Right ventricle myocardium superior (tissue), 1 donor: ENCODE results near the gene EHD3. TPM values are rescaled to one million over a fixed set of nuclear protein-coding genes. Genes with fewer than 3 reads are reported as not detected.

Experiments used
- ATAC-seq: fragments of 200-7000 bp; cut with Tn5 transposase; one replicate; pipeline ENCODE4 v1.9.1; 2020; ENCODE audit warnings: mild to moderate bottlenecking; ENCODE audit not compliant: poor library complexity
- DNase-seq: peaks from one replicate; pipeline ENCODE4 v3.0.0-alpha.2; 2020
- intact Hi-C: fragments of 100-400 bp; cut with DNase I; formaldehyde crosslinking; loops from one replicate; pipeline ENCODE4 v1.11.2; 2022
- long read RNA-seq: library from polyadenylated mRNA; unstranded; transcript quantifications from one replicate; pipeline ENCODE4 v2.0.0, GENCODE V29; 2021
- total RNA-seq: library from RNA; stranded (reverse); fragmentation: NEBNext Ultra II Directional; extraction: Animal tissue kit (Norgen Biotek cat#: 25700); gene quantifications from one replicate; pipeline ENCODE4 v1.2.1, GENCODE V29; 2021
- donor health status: DM: no; HTN: yes; CAD: no; lungs with severe emphysema.

Gene EHD3
- 23.0 TPM for total RNA-seq
- long read RNA-seq, full-length matches to known transcripts: 92 of 119 reads
- long read RNA-seq, partial matches to known transcripts: 21 of 119 reads
- long read RNA-seq, other reads (novel, unspliced or antisense): 6 of 119 reads

DNA sequence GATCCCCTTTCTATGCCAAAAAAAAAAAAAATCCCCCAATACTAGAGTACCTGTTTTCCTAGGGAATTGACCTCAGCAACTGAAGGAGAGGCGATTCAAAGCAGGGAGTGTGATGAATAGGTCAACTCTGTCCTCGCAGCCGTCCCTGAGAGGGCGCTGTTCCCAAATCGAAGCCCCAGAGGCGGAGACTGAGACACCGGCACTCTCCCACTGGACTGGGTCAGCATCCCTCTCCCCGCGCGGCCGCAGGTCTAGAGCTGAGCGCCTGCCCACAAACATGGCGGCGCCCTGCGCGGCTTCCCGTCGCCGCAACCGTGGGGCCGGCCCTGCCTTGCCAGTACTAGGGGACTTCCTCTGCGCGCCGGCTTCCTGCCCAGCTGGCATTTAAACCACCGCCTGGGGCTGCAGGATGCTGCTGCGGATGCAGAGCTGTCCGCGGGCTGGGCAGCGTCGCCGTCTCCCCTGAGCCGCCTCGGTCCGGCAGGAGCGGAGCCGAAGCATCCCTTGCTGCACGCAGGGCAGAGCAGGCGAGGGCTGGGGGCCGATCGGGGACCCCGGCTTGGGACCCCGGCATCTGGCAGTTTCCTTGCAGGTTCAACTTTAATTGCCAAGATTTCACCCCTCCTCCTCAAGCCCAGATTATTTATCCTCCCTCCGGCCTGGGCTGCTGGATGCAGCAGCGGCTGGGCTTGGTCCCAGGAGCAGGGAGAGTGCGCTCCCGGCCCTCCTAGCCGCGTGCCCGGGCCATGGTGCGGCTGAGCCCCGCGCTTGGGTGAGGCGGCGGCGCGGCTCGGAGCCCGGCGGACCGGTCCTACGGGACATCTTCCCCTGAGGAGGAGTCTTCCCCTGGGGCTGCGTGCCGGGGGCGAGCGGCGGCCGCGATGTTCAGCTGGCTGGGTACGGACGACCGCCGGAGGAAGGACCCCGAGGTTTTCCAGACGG, at the start of gene EHD3:
Gene EHD3 (plus strand): TSS at position 412 of the 942 bp plus-strand sequence. CDS start 470 bp downstream, at position 882.
- DNase-seq: peak; percentile 93
- peak; percentile 94 for ATAC-seq
- intact Hi-C loops: loop anchor here (10.0 kb wide), 1 partner anchor 91 kb away; no protein-coding TSS in a partner anchor

DNA sequence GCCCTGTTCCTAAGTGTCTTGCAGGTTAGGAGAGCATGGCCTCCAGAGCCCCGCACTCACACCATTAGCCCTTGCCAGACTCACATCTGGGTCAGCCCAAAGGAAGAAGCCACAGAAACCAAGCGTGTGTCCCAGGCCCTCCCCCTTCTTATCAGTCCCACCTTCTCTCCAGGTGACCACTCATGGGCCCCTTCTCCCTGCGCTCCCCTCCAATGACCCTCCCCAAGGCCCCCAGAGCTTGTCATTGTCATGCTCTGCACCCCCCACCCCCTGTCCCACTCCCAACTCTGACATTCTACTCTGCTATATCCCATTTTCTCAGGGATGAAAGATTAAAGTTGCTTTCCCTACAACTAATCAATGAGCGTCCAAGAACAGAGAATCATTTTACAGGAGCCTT, 46.8 kb upstream of the EHD3 start:
- DNase-seq: no peak
- intact Hi-C loops: no loop called here
- no peak for ATAC-seq

GRCh38 chr2:31188131-31188530, 45.8 kb upstream of the EHD3 start:
- ATAC-seq (no peak), DNase-seq (no peak)
- intact Hi-C loops: no loop called here

DNA sequence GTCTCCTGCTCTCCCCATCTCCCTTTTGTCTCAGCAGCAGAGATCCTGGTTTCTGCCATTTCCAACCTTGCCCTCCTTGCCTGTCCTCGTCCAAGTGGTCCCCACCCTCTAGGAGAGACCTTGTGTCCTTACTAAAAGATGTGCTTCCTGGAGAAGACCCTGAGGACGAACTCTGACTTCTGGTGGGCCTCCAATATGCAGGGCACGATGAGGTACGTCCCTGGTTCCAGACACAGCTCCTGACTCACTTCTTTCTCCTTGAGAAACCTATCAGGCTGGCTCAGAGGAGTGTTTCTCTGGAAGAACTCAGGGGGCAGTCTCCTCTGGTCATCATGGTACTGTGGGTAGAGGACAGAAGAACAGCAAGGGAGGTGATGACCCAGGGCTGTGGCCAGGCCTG, 44.8 kb upstream of the EHD3 start:
- DNase-seq: no peak
- no peak for ATAC-seq
- intact Hi-C loops: no loop called here

- ATAC-seq (no peak), DNase-seq (no peak)
- intact Hi-C loops: no loop called here
These were observed 43.8 kb upstream of the EHD3 start for GRCh38 chr2:31190188-31190587.

DNA sequence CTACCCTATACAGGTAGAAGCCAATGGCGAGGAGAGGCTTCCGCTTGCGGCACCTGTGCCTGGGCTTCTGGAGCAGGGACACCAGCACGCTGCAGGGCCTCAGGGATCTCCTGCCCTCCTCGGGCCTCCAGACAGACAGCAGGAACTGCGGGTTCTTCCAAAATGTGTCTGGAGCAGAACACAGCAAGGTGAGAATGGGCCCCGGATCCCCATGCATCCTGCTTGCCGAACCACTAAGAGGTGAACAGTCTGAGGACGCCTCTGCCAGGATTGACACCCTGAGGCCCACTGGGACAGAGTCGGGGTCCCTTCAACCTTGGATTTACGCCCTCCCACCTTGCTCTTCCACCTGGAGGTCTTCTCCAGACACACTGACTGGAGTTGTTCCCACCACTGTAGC, 42.0 kb upstream of the EHD3 start:
- ATAC-seq (no peak), DNase-seq (no peak)
- intact Hi-C loops: no loop called here

- no peak for DNase-seq
- ATAC-seq: no peak
- intact Hi-C loops: no loop called here
These were observed 41.6 kb upstream of the EHD3 start for GRCh38 chr2:31192396-31192795.

DNA sequence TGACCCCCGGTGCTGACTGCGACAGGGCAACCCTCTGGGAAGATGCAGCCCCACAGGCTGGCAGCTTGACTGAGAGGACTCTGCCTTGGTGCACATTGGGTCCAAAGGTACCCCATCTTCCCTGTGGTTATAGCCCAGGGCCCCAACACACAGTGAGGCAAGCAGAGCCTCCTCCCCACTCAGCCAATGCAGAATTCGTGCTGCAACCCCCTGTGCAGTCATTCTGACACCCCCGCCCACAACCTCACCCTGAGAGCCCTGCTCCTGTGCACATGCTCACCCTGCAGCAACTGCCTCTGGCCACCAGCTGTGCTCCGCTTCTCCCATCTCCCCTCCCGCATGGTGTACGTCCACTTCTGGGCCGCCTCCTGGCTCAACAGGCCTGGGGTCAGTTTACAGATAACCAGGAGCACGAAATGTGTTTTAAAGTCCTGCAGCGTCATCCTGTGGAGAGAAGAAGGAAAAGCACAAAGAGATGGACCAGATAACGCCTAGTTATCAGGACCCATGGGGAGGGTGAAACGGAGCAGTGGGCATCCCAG, 41.0 kb upstream of the EHD3 start:
- DNase-seq (no peak), ATAC-seq (no peak)
- intact Hi-C loops: no loop called here

DNA sequence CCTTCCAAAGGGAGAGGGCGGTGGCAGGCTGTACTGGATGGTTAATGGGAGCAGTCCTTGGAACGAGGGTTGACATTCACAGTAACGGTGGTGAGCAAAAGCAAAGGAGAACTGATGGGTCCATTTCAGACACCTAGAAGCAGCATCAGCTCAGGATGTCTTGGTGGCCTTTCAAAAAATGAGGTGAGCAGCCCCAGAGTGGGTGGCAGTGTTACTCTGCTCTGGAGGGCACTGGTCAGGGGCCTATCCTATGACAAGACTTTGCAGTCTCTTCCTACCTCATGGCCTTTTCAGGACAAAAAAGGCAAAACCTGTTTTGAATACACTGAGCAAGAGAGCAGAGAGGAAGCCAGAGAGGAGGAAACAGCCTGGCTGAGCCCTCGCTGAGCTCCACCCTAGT, 40.1 kb upstream of the EHD3 start:
- no peak for DNase-seq
- ATAC-seq: no peak
- intact Hi-C loops: no loop called here

- ATAC-seq (no peak), DNase-seq (no peak)
- intact Hi-C loops: no loop called here
These were observed 37.3 kb upstream of the EHD3 start for GRCh38 chr2:31196622-31197021.

DNA sequence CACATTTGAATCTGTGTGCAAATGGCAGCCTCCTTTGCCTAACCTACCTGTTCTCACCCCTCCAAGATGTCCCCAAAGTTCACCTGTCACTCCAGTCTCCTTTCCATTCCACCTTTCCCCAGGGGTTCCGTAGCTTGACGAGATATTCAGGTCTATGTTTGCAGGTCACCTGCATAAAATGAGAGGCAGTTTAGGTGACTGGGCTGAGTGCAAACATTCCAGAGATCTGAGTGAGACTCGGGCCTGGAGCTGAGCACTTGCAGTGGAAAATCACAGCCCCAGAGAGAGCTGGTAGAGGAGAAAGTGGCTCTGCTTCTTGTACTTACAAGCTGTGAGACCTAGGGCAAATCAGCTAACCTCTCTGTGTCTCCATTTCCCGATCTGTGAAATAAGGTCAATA, 36.8 kb upstream of the EHD3 start:
- intact Hi-C loops: no loop called here
- ATAC-seq: no peak
- no peak for DNase-seq

- ATAC-seq: no peak
- intact Hi-C loops: no loop called here
- DNase-seq: no peak
These were observed 36.3 kb upstream of the EHD3 start for GRCh38 chr2:31197669-31198068.

- intact Hi-C loops: no loop called here
- no peak for ATAC-seq
- DNase-seq: no peak
These were observed 34.7 kb upstream of the EHD3 start for GRCh38 chr2:31199206-31199605.

DNA sequence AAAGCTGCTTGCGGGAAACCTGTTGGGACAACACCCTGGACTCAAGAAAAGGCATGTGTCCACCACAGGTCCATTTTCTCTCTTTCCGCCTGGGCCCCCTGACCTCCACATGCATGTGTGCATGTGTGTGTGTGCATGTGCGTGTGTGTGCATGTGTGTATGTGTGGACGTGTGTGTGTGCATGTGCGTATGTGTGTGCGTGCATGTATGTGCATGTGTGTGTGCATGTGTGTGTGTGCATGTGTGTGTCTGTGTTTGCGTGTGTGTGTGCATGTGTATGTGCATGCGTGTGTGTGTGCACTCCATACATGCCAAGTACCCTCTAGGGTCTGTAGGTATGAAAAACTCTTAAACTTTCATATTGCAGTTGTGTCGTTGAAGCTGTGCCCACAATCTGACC, 33.0 kb upstream of the EHD3 start:
- intact Hi-C loops: no loop called here
- DNase-seq (no peak), ATAC-seq (no peak)

- intact Hi-C loops: no loop called here
- ATAC-seq: peak; percentile 74
- DNase-seq: no peak
These were observed 31.9 kb upstream of the EHD3 start for GRCh38 chr2:31202041-31202440.

GRCh38 chr2:31202833-31203232, 31.1 kb upstream of the EHD3 start:
- DNase-seq: no peak
- peak; percentile 23 for ATAC-seq
- intact Hi-C loops: no loop called here

GRCh38 chr2:31203916-31204315, 30.0 kb upstream of the EHD3 start:
- intact Hi-C loops: no loop called here
- DNase-seq (no peak), ATAC-seq (peak; percentile 42)

DNA sequence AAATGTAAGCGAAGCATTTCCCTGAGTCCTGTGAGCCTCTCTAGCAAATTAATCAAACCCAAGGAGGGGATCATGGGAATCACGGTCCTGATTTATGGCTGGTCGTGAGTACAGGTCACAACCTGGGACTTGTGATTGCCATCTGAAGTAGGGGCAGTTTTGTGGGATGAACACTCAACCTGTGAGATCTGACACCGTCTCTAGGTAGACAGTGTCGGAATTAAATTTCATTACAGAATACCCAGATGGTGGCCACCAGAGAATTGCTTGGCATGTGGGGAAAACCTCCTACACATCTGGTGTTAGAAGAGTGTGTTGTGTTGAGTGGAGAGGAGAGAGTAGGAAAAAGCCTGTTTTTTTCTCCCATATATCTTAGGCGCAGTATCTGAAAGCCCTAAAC, 29.2 kb upstream of the EHD3 start:
- DNase-seq (no peak), ATAC-seq (no peak)
- intact Hi-C loops: no loop called here

GRCh38 chr2:31205186-31205585, 28.8 kb upstream of the EHD3 start:
- ATAC-seq (no peak), DNase-seq (no peak)

DNA sequence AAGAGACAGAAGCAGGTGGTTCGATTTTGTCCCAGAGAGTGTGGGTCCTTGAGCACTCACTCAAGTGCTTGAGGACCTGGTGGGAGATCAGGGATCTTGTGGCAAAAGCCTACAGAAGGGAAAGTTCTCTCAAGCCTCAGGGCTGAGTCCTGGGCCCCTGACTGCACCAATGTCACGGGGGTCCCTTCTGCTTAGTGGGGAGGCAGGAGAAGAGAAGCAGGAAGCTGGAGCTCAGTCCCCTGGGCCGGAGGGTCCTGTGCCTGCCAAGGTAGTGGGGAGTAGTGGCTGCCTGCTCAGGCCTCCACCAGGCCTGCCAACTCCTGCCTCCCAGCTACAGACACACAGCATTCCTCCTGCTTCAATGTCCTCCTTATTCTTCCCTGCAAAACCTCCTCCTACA, 28.3 kb upstream of the EHD3 start:
- DNase-seq: no peak
- intact Hi-C loops: no loop called here
- ATAC-seq: no peak

More at GRCh38 chr2:31205186-31205585, 28.8 kb upstream of the EHD3 start:
- intact Hi-C loops: no loop called here
